Adrenal gland (tissue), 12 donors: ENCODE measurements around the gene INPP4B. TPM values are rescaled to one million over a fixed set of nuclear protein-coding genes. Genes with fewer than 3 reads are reported as not detected.

Experiments
- DNase-seq, 7 donors: peaks; one replicate each; pipeline ENCODE4 v3.0.0-alpha.2; 2019 to 2020
- H3K27ac ChIP-seq, 5 donors: fragments of 200-600 bp; sonication (generic) in 4 of 5; 1 replicate in 3 of 5; 2 replicates in 2 of 5; pipeline versions ENCODE4 v1.5.1 to v1.8.0; 2016 to 2020; ENCODE audit warnings: mild to moderate bottlenecking in 1 of 5
- H3K27me3 ChIP-seq: fragments of 200-600 bp; 2 replicates; pipeline ENCODE4 v1.8.0; 2021
- H3K36me3 ChIP-seq, 2 donors: fragments of 200-600 bp; replicated peaks in 1 of 2; 1 replicate in 1 of 2; 2 replicates in 1 of 2; pipeline versions ENCODE4 v1.5.1 to v1.8.0; 2018 to 2022
- H3K4me1 ChIP-seq, 2 donors: fragments of 200-600 bp; replicated peaks in 1 of 2; 1 replicate in 1 of 2; 2 replicates in 1 of 2; pipeline versions ENCODE4 v1.5.1 to v1.8.0; 2018 to 2021
- H3K4me3 ChIP-seq, 4 donors: fragments of 200-600 bp; sonication (generic) in 3 of 4; one replicate each; pipeline ENCODE4 v1.5.1; 2016 to 2018
- H3K9me3 ChIP-seq, 3 donors: fragments of 200-600 bp; sonication (generic) in 1 of 3; replicated peaks in 1 of 3; 1 replicate in 2 of 3; 2 replicates in 1 of 3; pipeline versions ENCODE4 v1.5.1 to v1.8.0; 2016 to 2021
- POLR2A ChIP-seq, 2 donors: fragments of 450-650 bp; IDR thresholded peaks; one replicate each; pipeline ENCODE4 v1.6.1; 2017; ENCODE audit warnings: antibody characterized with exemption in 2 of 2, mild to moderate bottlenecking in 2 of 2, moderate library complexity in 1 of 2
- WGBS, 4 donors: extraction: QIAGEN DNeasy Blood & Tissue Kit in 2 of 4; methylation state at CpG; one replicate each; pipeline versions ENCODE4 v1.1.5 to v1.1.7; 2013 to 2017; 5-methylcytosine and 5-hydroxymethylcytosine counted together
- intact Hi-C, 2 donors: fragments of 100-400 bp; cut with DNase I; formaldehyde crosslinking; loops; one replicate each; pipeline versions ENCODE4 v1.14.1 to v1.15.0; 2022 to 2023
- polyA plus RNA-seq, 3 donors: library from polyadenylated mRNA; stranded (reverse); fragments of 200-250 nt in 2 of 3; fragments of 350-450 nt in 1 of 3; fragmentation: Illumina TruSeq in 1 of 3; extraction: RNeasy Lipid Tissue Mini Kit (QIAGEN cat#74804) in 1 of 3; gene quantifications; one replicate each; pipeline ENCODE4 v1.2.3, GENCODE V29; 2013 to 2014
- total RNA-seq, 9 donors: library from RNA; depleted of rRNA in 4 of 9; stranded (reverse); fragments of >200 nt in 4 of 9; fragments of 120-200 nt in 1 of 9; fragmentation: NEBNext Ultra II Directional in 1 of 9; extraction: Animal tissue kit (Norgen Biotek cat#: 25700) in 1 of 9; gene quantifications; one replicate each; pipeline versions ENCODE4 v1.1.0 to v1.2.4, GENCODE V29; 2013 to 2023
- TF ChIP-seq, protein P1 (sequence below), 6 experiments: fragments of 450-650 bp in 4 of 6; fragments of 200-600 bp in 2 of 6; sonication (generic) in 1 of 6; IDR thresholded peaks; 1 replicate in 5 of 6; 2 replicates in 1 of 6; pipeline versions ENCODE4 v1.5.1 to v1.8.0; 2016 to 2021; ENCODE audit warnings: antibody characterized with exemption in 6 of 6, mild to moderate bottlenecking in 2 of 6, moderate library complexity in 1 of 6
- donor health status: healthy with polysubstance abuse.
- donor health status: Bipolar disorder and iron deficiency.
- donor health status: DM: yes; HTN: yes; CAD: no.
- donor health status: DM: no; HTN: no; CAD: no.
- donor health status: DM: no; HTN: no; CAD: no.
- donor health status: DM: yes; HTN: yes; CAD: no.

Gene INPP4B
- total and polyA plus RNA-seq, 12 donors: 2.2 to 21.6 (median 11.8) TPM

DNA sequence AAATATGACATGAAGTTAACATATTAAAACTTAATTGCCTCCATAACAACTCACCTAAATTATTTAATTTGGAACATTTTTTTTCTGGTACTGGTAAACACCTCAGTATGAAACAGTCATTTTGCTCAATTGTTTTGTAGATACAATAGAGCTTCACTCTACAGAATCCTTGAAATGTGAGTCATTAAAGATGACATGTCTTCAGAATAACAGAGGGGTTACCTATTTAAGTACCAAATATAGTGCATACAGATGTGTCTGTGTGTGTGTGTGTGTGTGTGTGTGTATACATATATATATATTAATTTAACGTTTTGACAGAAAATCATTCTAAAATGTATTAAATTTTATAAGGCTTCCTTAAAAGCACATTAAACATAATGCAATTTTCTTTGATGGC, 297.6 kb downstream of the INPP4B start:
- intact Hi-C loops: no loop called here

DNA sequence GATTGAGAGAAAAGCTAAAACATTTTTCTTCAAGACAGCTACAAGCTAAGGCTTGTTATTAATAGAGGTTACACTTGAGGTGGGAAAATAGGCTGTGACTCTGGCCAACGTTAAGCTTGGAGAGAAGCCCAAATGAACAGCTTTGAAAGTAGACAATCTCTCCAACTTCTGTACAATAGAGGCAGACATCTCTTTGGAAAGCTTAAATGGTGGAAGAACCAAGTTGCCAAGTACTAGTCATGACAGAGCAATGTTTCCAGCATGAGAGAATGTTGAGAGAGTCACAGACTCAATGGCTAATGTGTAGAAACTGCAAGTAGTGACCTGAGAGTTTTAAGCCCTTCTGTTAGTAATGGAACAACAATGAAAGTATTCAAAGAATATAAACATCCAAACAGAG, 298.1 kb downstream of the INPP4B start:
- no peak for DNase-seq
- no peak overlapping the region for H3K4me3 ChIP-seq
- H3K4me1 ChIP-seq: no peaks in the 10 kb centered on the region
- WGBS, 4 donors: 33 to 58% (median 41%) methylated on average over 1 of the region's 1 CpG
- H3K9me3 ChIP-seq: no peaks in the 10 kb centered on the region
- intact Hi-C loops: no loop called here
- no peaks in the 10 kb centered on the region for H3K27me3 ChIP-seq
- no peak overlapping the region for H3K27ac ChIP-seq
- TF ChIP-seq, protein P1, sequence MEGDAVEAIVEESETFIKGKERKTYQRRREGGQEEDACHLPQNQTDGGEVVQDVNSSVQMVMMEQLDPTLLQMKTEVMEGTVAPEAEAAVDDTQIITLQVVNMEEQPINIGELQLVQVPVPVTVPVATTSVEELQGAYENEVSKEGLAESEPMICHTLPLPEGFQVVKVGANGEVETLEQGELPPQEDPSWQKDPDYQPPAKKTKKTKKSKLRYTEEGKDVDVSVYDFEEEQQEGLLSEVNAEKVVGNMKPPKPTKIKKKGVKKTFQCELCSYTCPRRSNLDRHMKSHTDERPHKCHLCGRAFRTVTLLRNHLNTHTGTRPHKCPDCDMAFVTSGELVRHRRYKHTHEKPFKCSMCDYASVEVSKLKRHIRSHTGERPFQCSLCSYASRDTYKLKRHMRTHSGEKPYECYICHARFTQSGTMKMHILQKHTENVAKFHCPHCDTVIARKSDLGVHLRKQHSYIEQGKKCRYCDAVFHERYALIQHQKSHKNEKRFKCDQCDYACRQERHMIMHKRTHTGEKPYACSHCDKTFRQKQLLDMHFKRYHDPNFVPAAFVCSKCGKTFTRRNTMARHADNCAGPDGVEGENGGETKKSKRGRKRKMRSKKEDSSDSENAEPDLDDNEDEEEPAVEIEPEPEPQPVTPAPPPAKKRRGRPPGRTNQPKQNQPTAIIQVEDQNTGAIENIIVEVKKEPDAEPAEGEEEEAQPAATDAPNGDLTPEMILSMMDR (IDR thresholded peaks at IDR 0.05): no peak
- no peak for TF ChIP-seq POLR2A (IDR thresholded peaks at IDR 0.05)
- H3K36me3 ChIP-seq: no peaks in the 10 kb centered on the region

More for the DNA sequence above, 297.6 kb downstream of the INPP4B start:
- no peak for TF ChIP-seq POLR2A (IDR thresholded peaks at IDR 0.05)
- TF ChIP-seq, protein P1 (IDR thresholded peaks at IDR 0.05): no peak
- no peaks in the 10 kb centered on the region for H3K9me3 ChIP-seq
- H3K4me1 ChIP-seq: no peaks in the 10 kb centered on the region
- no peak for DNase-seq
- H3K36me3 ChIP-seq: no peaks in the 10 kb centered on the region
- 0% methylated on average over 1 of the region's 1 CpG for whole genome bisulfite sequencing, 4 donors
- no peaks in the 10 kb centered on the region for H3K27me3 ChIP-seq
- no peak overlapping the region for H3K27ac ChIP-seq
- H3K4me3 ChIP-seq: no peak overlapping the region

DNA sequence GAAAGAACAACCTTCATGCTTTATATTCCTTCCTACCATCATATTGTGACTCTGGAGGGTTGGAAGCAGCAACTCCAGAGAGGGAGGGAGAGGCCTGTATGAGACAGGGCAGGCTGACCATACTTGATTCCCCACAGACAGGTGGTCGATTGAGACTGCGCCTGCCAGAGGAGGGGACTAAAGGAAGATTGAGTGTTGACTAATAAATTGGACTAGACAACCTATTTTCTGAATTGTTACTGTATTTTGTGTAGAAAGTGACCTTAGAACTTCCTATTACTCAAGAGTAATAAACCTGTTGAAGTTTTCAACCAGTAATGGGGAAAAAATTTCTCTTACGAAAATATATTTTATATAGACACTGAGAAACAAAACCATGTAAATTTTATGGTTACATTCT, 301.5 kb downstream of the INPP4B start:
- Histone ChIP-seq H3K27me3 (no peaks in the 10 kb centered on the region), H3K4me3 (no peak overlapping the region), H3K27ac (no peak overlapping the region), H3K4me1 (peaks cover 0 to 11% of the 10 kb centered on the region in 2 donors), H3K9me3 (no peaks in the 10 kb centered on the region), H3K36me3 (no peaks in the 10 kb centered on the region)
- intact Hi-C loops: no loop called here
- 90 to 96% (median 92%) methylated on average over 3 of the region's 3 CpGs for WGBS, 4 donors
- no peak for DNase-seq
- TF ChIP-seq, protein P1 (IDR thresholded peaks at IDR 0.05): no peak
- TF ChIP-seq POLR2A (IDR thresholded peaks at IDR 0.05): no peak

DNA sequence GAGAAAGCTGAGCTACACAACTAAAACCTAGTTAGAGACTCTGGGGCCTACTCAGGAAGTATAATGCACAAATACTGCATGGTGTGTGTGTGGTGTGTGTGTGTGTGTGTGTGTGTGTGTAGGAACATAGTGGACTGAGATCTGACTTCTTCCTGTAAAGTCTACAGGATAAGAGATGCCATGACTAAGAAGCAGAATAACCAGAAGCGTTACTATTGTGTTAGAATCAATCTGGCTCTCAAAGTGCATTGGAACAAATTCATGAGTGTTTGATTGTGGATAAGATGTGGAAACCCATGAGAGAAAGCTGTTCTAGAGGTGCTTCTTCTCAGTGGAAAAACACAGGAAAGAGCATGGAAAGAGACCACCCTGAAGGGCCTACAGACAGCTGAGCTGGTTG, 302.1 kb downstream of the INPP4B start:
- H3K27ac ChIP-seq: no peak overlapping the region
- peaks cover 0 to 11% of the 10 kb centered on the region in 2 donors for H3K4me1 ChIP-seq
- H3K4me3 ChIP-seq: no peak overlapping the region
- H3K27me3 ChIP-seq: no peaks in the 10 kb centered on the region
- intact Hi-C loops: no loop called here
- DNase-seq: no peak
- TF ChIP-seq, protein P1 (IDR thresholded peaks at IDR 0.05): no peak
- no peak for TF ChIP-seq POLR2A (IDR thresholded peaks at IDR 0.05)
- no peaks in the 10 kb centered on the region for H3K36me3 ChIP-seq
- WGBS, 4 donors: 92 to 100% (median 92%) methylated on average over 1 of the region's 1 CpG
- no peaks in the 10 kb centered on the region for H3K9me3 ChIP-seq
